HG02642 (cell line): ENCODE results near the gene MYBPC3.
"Not testable (repeated sequence)": the region's sequence is repeated elsewhere in the genome, so short reads cannot be mapped to it uniquely, and the experiment has no call there.

Experiments used
- ATAC-seq: cut with Tn5 transposase; IDR thresholded peaks from one replicate; pipeline ENCODE4 v1.9.1; 2021; ENCODE audit warnings: mild to moderate bottlenecking; ENCODE audit not compliant: unreplicated experiment, poor library complexity

Gene MYBPC3

GRCh38 chr11:47327025-47327424 is 25.5 kb downstream of the MYBPC3 start:
- no peak for ATAC-seq

GRCh38 chr11:47326198-47326597 is 26.3 kb downstream of the MYBPC3 start:
- no peak for ATAC-seq

- no peak for ATAC-seq
Observed at GRCh38 chr11:47325271-47326041, 27.0 kb downstream of the MYBPC3 start.

- ATAC-seq, result no peak
Observed at GRCh38 chr11:47324520-47324919, 28.0 kb downstream of the MYBPC3 start.

- ATAC-seq, result no peak
Observed at GRCh38 chr11:47318166-47318565, 34.3 kb downstream of the MYBPC3 start.

- ATAC-seq, result no peak
Observed at GRCh38 chr11:47317064-47317828, 35.3 kb downstream of the MYBPC3 start.

GRCh38 chr11:47316501-47316900 is 36.0 kb downstream of the MYBPC3 start:
- ATAC-seq, result not testable (repeated sequence)

- no peak for ATAC-seq
Observed at GRCh38 chr11:47314992-47315391, 37.5 kb downstream of the MYBPC3 start.

GRCh38 chr11:47308050-47308823 is 44.3 kb downstream of the MYBPC3 start:
- ATAC-seq, result no peak

GRCh38 chr11:47306484-47306844 is 46.0 kb downstream of the MYBPC3 start:
- ATAC-seq, result no peak

GRCh38 chr11:47305734-47306483 is 46.6 kb downstream of the MYBPC3 start:
- ATAC-seq, result no peak

GRCh38 chr11:47302853-47303252 is 49.6 kb downstream of the MYBPC3 start:
- ATAC-seq, result no peak

GRCh38 chr11:47299078-47299477 is 53.4 kb downstream of the MYBPC3 start:
- ATAC-seq, result no peak

- no peak for ATAC-seq
Observed at GRCh38 chr11:47296045-47296444, 56.5 kb downstream of the MYBPC3 start.

GRCh38 chr11:47295385-47295784 is 57.1 kb downstream of the MYBPC3 start:
- ATAC-seq, result no peak

GRCh38 chr11:47289856-47290255 is 62.6 kb downstream of the MYBPC3 start:
- ATAC-seq, result no peak

GRCh38 chr11:47288066-47288465 is 64.4 kb downstream of the MYBPC3 start:
- ATAC-seq, result no peak

GRCh38 chr11:47285969-47286770 is 66.3 kb downstream of the MYBPC3 start:
- no peak for ATAC-seq

- ATAC-seq, result no peak
Observed at GRCh38 chr11:47284151-47284550, 68.4 kb downstream of the MYBPC3 start.
